Measurements from ENCODE around the gene PLXNA3. TPM values are rescaled to one million over a fixed set of nuclear protein-coding genes. Genes with fewer than 3 reads are reported as not detected.

The PLXNA3 gene
- total RNA-seq, 2 donors from 2014 or later: 15.7 to 21.0 TPM

- Histone ChIP-seq H3K36me3 (no peaks in the 10 kb centered on the region), H3K27me3 (replicated peaks; ENCODE audit: insufficient read depth) (no peaks in the 10 kb centered on the region), H3K4me3 (no peak overlapping the region), H3K4me1 (replicated peaks) (no peaks in the 10 kb centered on the region), H3K27ac (no peak overlapping the region), H3K9me3 (no peaks in the 10 kb centered on the region)
- TF ChIP-seq, protein P1, sequence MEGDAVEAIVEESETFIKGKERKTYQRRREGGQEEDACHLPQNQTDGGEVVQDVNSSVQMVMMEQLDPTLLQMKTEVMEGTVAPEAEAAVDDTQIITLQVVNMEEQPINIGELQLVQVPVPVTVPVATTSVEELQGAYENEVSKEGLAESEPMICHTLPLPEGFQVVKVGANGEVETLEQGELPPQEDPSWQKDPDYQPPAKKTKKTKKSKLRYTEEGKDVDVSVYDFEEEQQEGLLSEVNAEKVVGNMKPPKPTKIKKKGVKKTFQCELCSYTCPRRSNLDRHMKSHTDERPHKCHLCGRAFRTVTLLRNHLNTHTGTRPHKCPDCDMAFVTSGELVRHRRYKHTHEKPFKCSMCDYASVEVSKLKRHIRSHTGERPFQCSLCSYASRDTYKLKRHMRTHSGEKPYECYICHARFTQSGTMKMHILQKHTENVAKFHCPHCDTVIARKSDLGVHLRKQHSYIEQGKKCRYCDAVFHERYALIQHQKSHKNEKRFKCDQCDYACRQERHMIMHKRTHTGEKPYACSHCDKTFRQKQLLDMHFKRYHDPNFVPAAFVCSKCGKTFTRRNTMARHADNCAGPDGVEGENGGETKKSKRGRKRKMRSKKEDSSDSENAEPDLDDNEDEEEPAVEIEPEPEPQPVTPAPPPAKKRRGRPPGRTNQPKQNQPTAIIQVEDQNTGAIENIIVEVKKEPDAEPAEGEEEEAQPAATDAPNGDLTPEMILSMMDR (IDR thresholded peaks at IDR 0.05): no peak
- TF ChIP-seq POLR2AphosphoS5 (IDR thresholded peaks at IDR 0.05): no peak
- no peak for TF ChIP-seq POLR2A (IDR thresholded peaks at IDR 0.05)
- intact Hi-C loops (cut with DNase I): loop anchor here (5.0 kb wide), 2 partner anchors 32 to 53 kb away; partner anchors contain the start of gene UBL4A
- DNase-seq (ENCODE audit: low spot score): no peak
- 89% methylated on average over 6 of the region's 7 CpGs for WGBS
Observed at GRCh38 chrX:154434394-154435168, 23.5 kb upstream of the PLXNA3 start.

GRCh38 chrX:154435171-154435733 is 22.8 kb upstream of the PLXNA3 start:
- Histone ChIP-seq H3K4me3 (no peak overlapping the region), H3K9me3 (no peaks in the 10 kb centered on the region), H3K27me3 (replicated peaks; ENCODE audit: insufficient read depth) (no peaks in the 10 kb centered on the region), H3K27ac (no peak overlapping the region), H3K4me1 (replicated peaks) (no peaks in the 10 kb centered on the region), H3K36me3 (no peaks in the 10 kb centered on the region)
- TF ChIP-seq POLR2A (IDR thresholded peaks at IDR 0.05) (no peak), POLR2AphosphoS5 (IDR thresholded peaks at IDR 0.05) (no peak)
- TF ChIP-seq, protein P1 (IDR thresholded peaks at IDR 0.05): no peak
- WGBS: 91% methylated on average over 18 of the region's 19 CpGs
- intact Hi-C loops (cut with DNase I): loop anchor here (5.0 kb wide), 2 partner anchors 33 to 52 kb away; partner anchors contain the start of gene UBL4A
- DNase-seq (ENCODE audit: low spot score): no peak

DNA sequence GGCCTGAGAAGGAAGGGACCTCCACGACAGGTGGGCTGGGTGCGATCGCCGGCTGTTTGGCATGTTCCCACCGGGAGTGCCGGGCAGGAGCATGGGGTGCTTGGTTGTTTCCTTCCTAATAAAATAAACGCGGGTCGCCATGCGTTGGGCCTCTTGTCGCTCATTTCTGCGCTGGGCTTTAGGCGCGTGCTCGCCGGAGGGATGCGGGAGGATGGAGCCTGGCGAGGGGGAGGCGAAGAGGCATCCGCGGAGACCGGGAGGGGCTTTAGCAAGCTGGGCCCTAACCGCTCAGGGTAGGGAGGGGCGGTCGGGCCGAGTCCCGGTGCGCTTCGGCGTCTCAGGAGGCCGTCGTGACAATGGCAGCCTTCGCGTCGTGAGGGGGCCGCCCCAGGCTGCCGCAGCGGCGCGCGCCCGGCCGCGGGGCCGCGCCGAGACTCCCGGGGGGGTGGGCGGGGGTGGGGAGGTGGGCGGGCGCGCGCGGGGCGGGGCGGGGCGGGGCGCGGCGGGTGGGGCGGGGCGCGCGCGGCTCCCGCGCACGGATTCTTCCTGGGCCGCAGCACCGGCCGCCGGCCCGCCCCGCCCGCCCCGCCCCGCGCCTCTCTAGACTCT is 21.6 kb upstream of the PLXNA3 start:
- no peaks in the 10 kb centered on the region for H3K36me3 ChIP-seq
- intact Hi-C loops (cut with DNase I): loop anchor here (5.0 kb wide), 2 partner anchors 34 to 51 kb away; partner anchors contain the start of gene UBL4A
- no peaks in the 10 kb centered on the region for H3K27me3 ChIP-seq (replicated peaks; ENCODE audit: insufficient read depth)
- no peak for DNase-seq (ENCODE audit: low spot score)
- TF ChIP-seq POLR2A (IDR thresholded peaks at IDR 0.05): no peak
- TF ChIP-seq, protein P1 (IDR thresholded peaks at IDR 0.05): no peak
- no peak for TF ChIP-seq POLR2AphosphoS5 (IDR thresholded peaks at IDR 0.05)
- 15% methylated on average over 21 of the region's 78 CpGs for WGBS
- peak overlapping the region; percentile 79 to 87 for H3K27ac ChIP-seq
- no peaks in the 10 kb centered on the region for H3K9me3 ChIP-seq
- H3K4me3 ChIP-seq: peak overlapping the region; percentile 55 to 61
- no peaks in the 10 kb centered on the region for H3K4me1 ChIP-seq (replicated peaks)

DNA sequence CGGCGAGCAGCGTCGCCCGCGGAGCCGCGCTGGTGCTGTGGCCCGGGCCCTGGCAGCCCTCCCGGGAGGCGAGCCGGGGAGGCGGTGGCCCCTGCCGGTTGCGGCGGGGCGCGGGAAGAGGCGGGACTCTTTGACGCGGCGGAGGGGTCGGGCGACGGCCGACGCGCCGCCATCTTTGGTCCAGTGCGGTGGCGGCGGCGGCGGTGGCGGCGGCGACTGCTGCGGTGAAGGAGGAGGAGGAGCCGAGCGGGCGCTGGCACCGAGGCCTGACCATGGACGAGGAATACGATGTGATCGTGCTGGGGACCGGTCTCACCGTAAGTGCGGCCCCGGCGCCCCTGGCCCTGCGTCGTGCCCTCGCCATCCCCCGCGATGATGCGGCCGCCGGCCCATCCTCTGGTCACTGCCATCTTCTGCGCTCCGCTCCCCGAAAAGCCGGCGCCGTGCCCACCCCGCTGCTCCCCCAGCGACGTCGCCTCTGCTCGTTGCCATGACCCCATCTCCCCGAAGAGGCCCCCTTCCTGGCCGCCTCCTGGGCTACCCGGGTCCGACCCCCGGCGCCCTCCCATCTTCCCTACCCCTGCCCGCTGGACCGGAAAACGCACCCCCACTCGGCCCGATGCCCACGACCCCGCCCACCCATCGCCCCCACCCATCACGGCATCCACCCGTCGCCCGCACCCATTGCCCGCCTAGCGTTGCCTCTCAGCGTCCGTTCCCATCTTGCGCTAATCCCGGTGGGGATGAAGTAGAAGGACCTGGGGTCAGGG is 20.9 kb upstream of the PLXNA3 start, which contains the start of gene GDI1:
GDI1 (plus strand) TSS at position 172 of the 770 bp plus-strand sequence; CDS start at position 273, 101 bp downstream.
- peak within 1 kb of the TSS; percentile 79 to 87 for H3K27ac ChIP-seq
- no peaks in the 10 kb centered on the region for H3K36me3 ChIP-seq
- DNase-seq (ENCODE audit: low spot score): no peak
- no peaks in the 10 kb centered on the region for H3K4me1 ChIP-seq (replicated peaks)
- TF ChIP-seq POLR2A (IDR thresholded peaks at IDR 0.05): peak; percentile 56
- no peak for TF ChIP-seq POLR2AphosphoS5 (IDR thresholded peaks at IDR 0.05)
- no peaks in the 10 kb centered on the region for H3K27me3 ChIP-seq (replicated peaks; ENCODE audit: insufficient read depth)
- WGBS: 0% methylated on average over 16 of the region's 93 CpGs
- peak within 1 kb of the TSS; percentile 55 to 61 for H3K4me3 ChIP-seq
- intact Hi-C loops (cut with DNase I): loop anchor here (5.0 kb wide), 2 partner anchors 35 to 50 kb away; partner anchors contain the start of gene UBL4A
- H3K9me3 ChIP-seq: no peaks in the 10 kb centered on the region
